ENCODE measurements around the gene BATF.
A peak's percentile ranks its signal among the peaks of the same experiment; 100 is the strongest.

Gene BATF

GRCh38 chr14:75515629-75515996, 6.7 kb upstream of the BATF start (continued):
- no peak for TF ChIP-seq REPIN1 (tag by site-specific recombination; IDR thresholded peaks at IDR 0.05; ENCODE audit: low read depth)

DNA sequence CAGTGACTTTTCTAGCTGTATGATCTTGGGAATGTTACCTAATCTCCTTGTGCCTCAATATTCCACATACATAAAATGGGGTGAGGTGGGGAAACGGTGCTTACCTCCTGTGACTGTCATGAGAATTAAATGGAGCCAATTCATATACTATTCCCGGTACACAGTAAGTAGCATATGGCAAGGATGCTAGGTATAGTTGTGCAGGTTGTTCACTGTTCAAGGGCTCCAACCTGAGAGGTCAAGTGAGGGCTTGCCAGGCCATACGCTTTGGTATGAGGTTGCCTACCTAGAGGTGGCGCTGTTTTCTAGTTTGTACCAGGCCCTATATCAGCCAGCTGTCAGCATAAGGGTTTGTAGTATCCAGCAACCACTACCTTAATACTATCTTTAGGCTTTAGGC, 3.6 kb upstream of the BATF start:
- Histone ChIP-seq H3K4me1 (ENCODE audit: control insufficient read depth, insufficient read depth, low read length) (no peaks in the 10 kb centered on the region), H3K4me3 (ENCODE audit: low read depth, low read length) (no peak overlapping the region), H3K9me3 (ENCODE audit: control insufficient read depth, insufficient read depth, low read depth, low read length) (no peaks in the 10 kb centered on the region), H3K36me3 (ENCODE audit: control insufficient read depth in 2 of 2, insufficient read depth in 1 of 2, low read length in 2 of 2) (no peaks in the 10 kb centered on the region), H3K27ac (ENCODE audit: extremely low read depth, low read depth, low read length) (no peak overlapping the region)
- TF ChIP-seq ZNF146 (tag by site-specific recombination; IDR thresholded peaks at IDR 0.05) (no peak), ZNF274 (IDR thresholded peaks at IDR 0.05; ENCODE audit: low read length) (no peak), ZNF274 (tag by site-specific recombination; IDR thresholded peaks at IDR 0.05; ENCODE audit: borderline replicate concordance) (no peak), GFI1B (tag by site-specific recombination; IDR thresholded peaks at IDR 0.05) (no peak), ZSCAN30 (tag by site-specific recombination; IDR thresholded peaks at IDR 0.05) (no peak), ZNF664 (tag by site-specific recombination; IDR thresholded peaks at IDR 0.05) (no peak), ZNF530 (tag by site-specific recombination; IDR thresholded peaks at IDR 0.05; ENCODE audit: low read depth) (no peak), TSHZ1 (tag by site-specific recombination; IDR thresholded peaks at IDR 0.05; ENCODE audit: borderline replicate concordance) (no peak)
- TF ChIP-seq, protein P1, sequence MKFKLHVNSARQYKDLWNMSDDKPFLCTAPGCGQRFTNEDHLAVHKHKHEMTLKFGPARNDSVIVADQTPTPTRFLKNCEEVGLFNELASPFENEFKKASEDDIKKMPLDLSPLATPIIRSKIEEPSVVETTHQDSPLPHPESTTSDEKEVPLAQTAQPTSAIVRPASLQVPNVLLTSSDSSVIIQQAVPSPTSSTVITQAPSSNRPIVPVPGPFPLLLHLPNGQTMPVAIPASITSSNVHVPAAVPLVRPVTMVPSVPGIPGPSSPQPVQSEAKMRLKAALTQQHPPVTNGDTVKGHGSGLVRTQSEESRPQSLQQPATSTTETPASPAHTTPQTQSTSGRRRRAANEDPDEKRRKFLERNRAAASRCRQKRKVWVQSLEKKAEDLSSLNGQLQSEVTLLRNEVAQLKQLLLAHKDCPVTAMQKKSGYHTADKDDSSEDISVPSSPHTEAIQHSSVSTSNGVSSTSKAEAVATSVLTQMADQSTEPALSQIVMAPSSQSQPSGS (tag by site-specific recombination; IDR thresholded peaks at IDR 0.05; ENCODE audit: low read depth) = no peak
- TF ChIP-seq, protein P2, sequence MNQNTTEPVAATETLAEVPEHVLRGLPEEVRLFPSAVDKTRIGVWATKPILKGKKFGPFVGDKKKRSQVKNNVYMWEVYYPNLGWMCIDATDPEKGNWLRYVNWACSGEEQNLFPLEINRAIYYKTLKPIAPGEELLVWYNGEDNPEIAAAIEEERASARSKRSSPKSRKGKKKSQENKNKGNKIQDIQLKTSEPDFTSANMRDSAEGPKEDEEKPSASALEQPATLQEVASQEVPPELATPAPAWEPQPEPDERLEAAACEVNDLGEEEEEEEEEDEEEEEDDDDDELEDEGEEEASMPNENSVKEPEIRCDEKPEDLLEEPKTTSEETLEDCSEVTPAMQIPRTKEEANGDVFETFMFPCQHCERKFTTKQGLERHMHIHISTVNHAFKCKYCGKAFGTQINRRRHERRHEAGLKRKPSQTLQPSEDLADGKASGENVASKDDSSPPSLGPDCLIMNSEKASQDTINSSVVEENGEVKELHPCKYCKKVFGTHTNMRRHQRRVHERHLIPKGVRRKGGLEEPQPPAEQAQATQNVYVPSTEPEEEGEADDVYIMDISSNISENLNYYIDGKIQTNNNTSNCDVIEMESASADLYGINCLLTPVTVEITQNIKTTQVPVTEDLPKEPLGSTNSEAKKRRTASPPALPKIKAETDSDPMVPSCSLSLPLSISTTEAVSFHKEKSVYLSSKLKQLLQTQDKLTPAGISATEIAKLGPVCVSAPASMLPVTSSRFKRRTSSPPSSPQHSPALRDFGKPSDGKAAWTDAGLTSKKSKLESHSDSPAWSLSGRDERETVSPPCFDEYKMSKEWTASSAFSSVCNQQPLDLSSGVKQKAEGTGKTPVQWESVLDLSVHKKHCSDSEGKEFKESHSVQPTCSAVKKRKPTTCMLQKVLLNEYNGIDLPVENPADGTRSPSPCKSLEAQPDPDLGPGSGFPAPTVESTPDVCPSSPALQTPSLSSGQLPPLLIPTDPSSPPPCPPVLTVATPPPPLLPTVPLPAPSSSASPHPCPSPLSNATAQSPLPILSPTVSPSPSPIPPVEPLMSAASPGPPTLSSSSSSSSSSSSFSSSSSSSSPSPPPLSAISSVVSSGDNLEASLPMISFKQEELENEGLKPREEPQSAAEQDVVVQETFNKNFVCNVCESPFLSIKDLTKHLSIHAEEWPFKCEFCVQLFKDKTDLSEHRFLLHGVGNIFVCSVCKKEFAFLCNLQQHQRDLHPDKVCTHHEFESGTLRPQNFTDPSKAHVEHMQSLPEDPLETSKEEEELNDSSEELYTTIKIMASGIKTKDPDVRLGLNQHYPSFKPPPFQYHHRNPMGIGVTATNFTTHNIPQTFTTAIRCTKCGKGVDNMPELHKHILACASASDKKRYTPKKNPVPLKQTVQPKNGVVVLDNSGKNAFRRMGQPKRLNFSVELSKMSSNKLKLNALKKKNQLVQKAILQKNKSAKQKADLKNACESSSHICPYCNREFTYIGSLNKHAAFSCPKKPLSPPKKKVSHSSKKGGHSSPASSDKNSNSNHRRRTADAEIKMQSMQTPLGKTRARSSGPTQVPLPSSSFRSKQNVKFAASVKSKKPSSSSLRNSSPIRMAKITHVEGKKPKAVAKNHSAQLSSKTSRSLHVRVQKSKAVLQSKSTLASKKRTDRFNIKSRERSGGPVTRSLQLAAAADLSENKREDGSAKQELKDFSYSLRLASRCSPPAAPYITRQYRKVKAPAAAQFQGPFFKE (tag by site-specific recombination; IDR thresholded peaks at IDR 0.05; ENCODE audit: borderline replicate concordance) = no peak
- CTCF ChIA-PET = interaction anchor here (0.6 to 2.6 kb wide), 15 partner anchors 8 to 479 kb away, joined by 3 to 11 read pairs (median 3); no protein-coding TSS in a partner anchor
- POLR2A ChIA-PET = no interaction called here

- ChIA-PET CTCF (interaction anchor here (0.6 to 2.6 kb wide), 13 partner anchors 9 to 769 kb away, joined by 3 to 11 read pairs (median 3); no protein-coding TSS in a partner anchor), POLR2A (no interaction called here)
- no peaks in the 10 kb centered on the region for H3K4me1 ChIP-seq (ENCODE audit: control insufficient read depth, insufficient read depth, low read length)
- H3K4me3 ChIP-seq (ENCODE audit: low read depth, low read length) = no peak overlapping the region
- H3K9me3 ChIP-seq (ENCODE audit: control insufficient read depth, insufficient read depth, low read depth, low read length) = no peaks in the 10 kb centered on the region
- H3K27ac ChIP-seq (ENCODE audit: extremely low read depth, low read depth, low read length) = no peak overlapping the region
- no peaks in the 10 kb centered on the region for H3K36me3 ChIP-seq (ENCODE audit: control insufficient read depth in 2 of 2, insufficient read depth in 1 of 2, low read length in 2 of 2)
- TF ChIP-seq, protein P3, sequence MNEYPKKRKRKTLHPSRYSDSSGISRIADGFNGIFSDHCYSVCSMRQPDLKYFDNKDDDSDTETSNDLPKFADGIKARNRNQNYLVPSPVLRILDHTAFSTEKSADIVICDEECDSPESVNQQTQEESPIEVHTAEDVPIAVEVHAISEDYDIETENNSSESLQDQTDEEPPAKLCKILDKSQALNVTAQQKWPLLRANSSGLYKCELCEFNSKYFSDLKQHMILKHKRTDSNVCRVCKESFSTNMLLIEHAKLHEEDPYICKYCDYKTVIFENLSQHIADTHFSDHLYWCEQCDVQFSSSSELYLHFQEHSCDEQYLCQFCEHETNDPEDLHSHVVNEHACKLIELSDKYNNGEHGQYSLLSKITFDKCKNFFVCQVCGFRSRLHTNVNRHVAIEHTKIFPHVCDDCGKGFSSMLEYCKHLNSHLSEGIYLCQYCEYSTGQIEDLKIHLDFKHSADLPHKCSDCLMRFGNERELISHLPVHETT (tag by site-specific recombination; IDR thresholded peaks at IDR 0.05) = no peak
- no peak for TF ChIP-seq SALL2 (tag by site-specific recombination; IDR thresholded peaks at IDR 0.05; ENCODE audit: borderline replicate concordance)
- peak; percentile 83 for TF ChIP-seq SCRT2 (tag by site-specific recombination; IDR thresholded peaks at IDR 0.05)
- TF ChIP-seq SCRT1 (tag by site-specific recombination; IDR thresholded peaks at IDR 0.05; ENCODE audit: borderline replicate concordance) = peak; percentile 58; the same call in 1 of the 2 replicates
- no peak for TF ChIP-seq ZNF560 (tag by site-specific recombination; IDR thresholded peaks at IDR 0.05; ENCODE audit: borderline replicate concordance)
Observed at GRCh38 chr14:75519394-75519793, 2.9 kb upstream of the BATF start.
